ENCODE results near the gene PSMG4.

DNA sequence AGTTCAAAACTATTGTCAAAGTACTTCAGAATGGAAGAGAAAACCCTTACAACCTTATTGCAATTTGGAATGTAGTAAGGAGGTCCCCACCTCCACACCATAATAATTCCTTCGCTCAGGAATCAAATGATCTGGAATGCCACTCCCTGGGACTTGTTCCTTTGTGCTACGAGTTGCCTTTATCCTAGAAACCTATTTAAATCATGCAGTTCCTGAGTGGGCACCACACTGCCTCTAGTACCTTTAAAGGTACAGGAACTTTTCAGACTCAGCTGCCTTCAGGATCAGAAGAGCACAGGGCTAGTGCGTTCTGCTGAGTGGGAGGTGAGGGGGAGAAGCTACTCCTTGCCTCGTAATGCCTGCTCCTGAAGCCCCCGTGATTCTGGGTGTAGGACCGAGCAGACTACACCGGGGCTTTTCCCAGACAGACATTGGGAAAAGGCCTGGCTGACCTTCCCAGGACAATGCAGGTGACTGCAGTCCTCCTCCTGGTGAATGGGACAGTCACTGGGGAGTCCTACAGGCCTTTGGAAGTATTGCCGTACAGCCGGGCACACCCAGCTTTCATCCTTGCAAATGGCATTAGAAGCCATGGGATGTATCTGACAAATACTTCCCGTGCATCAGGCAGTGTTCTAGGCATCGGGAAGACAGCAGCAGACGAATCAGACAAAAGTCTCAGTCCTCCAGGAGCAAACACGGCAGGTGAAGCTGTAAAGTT lies 19.5 kb upstream of the PSMG4 start:
- TF ChIP-seq POLR2A (IDR thresholded peaks at IDR 0.05; ENCODE audit: low read length) (no peak), MAFK (IDR thresholded peaks at IDR 0.05; ENCODE audit: partially characterized antibody) (no peak), RCOR1 (IDR thresholded peaks at IDR 0.05; ENCODE audit: low read depth, low read length) (no peak), CBX8 (IDR thresholded peaks at IDR 0.05) (no peak), EP300 (IDR thresholded peaks at IDR 0.05) (no peak)
- TF ChIP-seq, protein P1, sequence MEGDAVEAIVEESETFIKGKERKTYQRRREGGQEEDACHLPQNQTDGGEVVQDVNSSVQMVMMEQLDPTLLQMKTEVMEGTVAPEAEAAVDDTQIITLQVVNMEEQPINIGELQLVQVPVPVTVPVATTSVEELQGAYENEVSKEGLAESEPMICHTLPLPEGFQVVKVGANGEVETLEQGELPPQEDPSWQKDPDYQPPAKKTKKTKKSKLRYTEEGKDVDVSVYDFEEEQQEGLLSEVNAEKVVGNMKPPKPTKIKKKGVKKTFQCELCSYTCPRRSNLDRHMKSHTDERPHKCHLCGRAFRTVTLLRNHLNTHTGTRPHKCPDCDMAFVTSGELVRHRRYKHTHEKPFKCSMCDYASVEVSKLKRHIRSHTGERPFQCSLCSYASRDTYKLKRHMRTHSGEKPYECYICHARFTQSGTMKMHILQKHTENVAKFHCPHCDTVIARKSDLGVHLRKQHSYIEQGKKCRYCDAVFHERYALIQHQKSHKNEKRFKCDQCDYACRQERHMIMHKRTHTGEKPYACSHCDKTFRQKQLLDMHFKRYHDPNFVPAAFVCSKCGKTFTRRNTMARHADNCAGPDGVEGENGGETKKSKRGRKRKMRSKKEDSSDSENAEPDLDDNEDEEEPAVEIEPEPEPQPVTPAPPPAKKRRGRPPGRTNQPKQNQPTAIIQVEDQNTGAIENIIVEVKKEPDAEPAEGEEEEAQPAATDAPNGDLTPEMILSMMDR (IDR thresholded peaks at IDR 0.05) = no peak
- TF ChIP-seq, protein P2, sequence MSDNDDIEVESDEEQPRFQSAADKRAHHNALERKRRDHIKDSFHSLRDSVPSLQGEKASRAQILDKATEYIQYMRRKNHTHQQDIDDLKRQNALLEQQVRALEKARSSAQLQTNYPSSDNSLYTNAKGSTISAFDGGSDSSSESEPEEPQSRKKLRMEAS (IDR thresholded peaks at IDR 0.05) = no peak

Data from A549 (cell line).